B cell (primary cell): ENCODE results near the gene ABCA7.

Experiments used
- EZH2 ChIP-seq: IDR thresholded peaks from 2 replicates; pipeline ENCODE4 v1.6.1; 2012; ENCODE audit warnings: borderline replicate concordance, low read depth, mild to moderate bottlenecking, moderate library complexity, low read length; ENCODE audit not compliant: insufficient read depth, poor library complexity, severe bottlenecking
- TF ChIP-seq, protein P1 (sequence below): fragments of 200-600 bp; IDR thresholded peaks from one replicate; pipeline ENCODE4 v1.8.0; 2022; ENCODE audit warnings: antibody characterized with exemption, mild to moderate bottlenecking

DNA sequence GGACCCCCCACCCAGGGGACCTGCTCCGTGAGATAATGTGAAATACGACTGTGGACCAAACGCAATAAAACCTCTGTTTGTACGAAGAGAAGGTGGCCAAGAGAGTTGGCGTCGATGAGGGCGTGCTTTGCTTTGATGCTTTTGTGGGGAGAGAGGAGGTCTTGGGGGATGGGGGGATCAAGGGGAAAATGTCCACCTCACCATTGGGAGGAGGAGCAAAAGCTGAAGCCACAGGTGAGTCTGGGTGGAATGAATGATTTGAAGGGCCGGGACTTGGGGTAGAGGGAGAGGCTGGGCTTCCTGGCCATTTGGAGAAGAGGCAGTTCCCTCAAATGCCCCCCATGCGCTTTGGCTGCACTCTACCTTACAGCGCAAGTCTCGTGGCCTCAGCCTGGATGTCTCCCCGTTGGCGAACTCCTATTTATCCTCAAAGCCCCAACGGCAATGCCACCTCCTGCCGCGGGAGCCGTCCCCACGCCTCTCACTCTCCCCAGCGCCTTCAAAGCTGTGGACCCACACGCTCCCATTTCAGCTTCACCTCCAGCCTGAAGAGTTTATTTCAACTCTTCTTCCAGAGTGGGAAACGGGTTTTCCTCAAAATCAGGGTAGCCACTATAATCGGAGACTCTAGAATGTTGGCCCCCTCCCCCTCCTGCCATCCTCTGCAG is 795 bp upstream of the ABCA7 start:
- TF ChIP-seq, protein P1, sequence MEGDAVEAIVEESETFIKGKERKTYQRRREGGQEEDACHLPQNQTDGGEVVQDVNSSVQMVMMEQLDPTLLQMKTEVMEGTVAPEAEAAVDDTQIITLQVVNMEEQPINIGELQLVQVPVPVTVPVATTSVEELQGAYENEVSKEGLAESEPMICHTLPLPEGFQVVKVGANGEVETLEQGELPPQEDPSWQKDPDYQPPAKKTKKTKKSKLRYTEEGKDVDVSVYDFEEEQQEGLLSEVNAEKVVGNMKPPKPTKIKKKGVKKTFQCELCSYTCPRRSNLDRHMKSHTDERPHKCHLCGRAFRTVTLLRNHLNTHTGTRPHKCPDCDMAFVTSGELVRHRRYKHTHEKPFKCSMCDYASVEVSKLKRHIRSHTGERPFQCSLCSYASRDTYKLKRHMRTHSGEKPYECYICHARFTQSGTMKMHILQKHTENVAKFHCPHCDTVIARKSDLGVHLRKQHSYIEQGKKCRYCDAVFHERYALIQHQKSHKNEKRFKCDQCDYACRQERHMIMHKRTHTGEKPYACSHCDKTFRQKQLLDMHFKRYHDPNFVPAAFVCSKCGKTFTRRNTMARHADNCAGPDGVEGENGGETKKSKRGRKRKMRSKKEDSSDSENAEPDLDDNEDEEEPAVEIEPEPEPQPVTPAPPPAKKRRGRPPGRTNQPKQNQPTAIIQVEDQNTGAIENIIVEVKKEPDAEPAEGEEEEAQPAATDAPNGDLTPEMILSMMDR, result no peak
- no peak for TF ChIP-seq EZH2
